ENCODE data around the gene PAPSS1.
"Not testable (repeated sequence)": the region's sequence is repeated elsewhere in the genome, so short reads cannot be mapped to it uniquely, and the experiment has no call there.

The PAPSS1 gene

GRCh38 chr4:107655289-107655688 lies 64.7 kb downstream of the PAPSS1 start:
- Histone ChIP-seq H4K8ac (ENCODE audit: low read depth, low read length) (no peak overlapping the region), H2BK120ac (ENCODE audit: low read depth, low read length) (no peak overlapping the region), H3K23ac (ENCODE audit: low read depth, low read length, poor library complexity) (no peak overlapping the region), H3K27me3 (ENCODE audit: control insufficient read depth in 3 of 3, insufficient read depth in 3 of 3, low read depth in 1 of 3, low read length in 3 of 3) (no peaks in the 10 kb centered on the region), H4K91ac (ENCODE audit: low read depth, low read length, poor library complexity) (no peak overlapping the region), H3K9me3 (replicated peaks in 1 of 2; ENCODE audit: control insufficient read depth in 2 of 2, insufficient read depth in 1 of 2, low read depth in 1 of 2, low read length in 2 of 2) (no peaks in the 10 kb centered on the region), H2BK5ac (ENCODE audit: low read length) (no peak overlapping the region), H2BK15ac (ENCODE audit: low read length) (no peak overlapping the region), H3K14ac (ENCODE audit: low read length) (no peak overlapping the region), H3K18ac (ENCODE audit: low read length) (no peak overlapping the region), H3K36me3 (replicated peaks in 1 of 2; ENCODE audit: control insufficient read depth in 2 of 2, insufficient read depth in 2 of 2, low read length in 2 of 2) (peaks cover 7 to 40% of the 10 kb centered on the region in 2 donors), H2AK5ac (ENCODE audit: low read depth, low read length) (no peak overlapping the region), H3K79me1 (ENCODE audit: low read depth, low read length) (no peaks in the 10 kb centered on the region), H3K4me3 (ENCODE audit: low read length in 2 of 2) (no peak overlapping the region), H3K27ac (replicated peaks; ENCODE audit: low read length) (no peak overlapping the region), H3K4ac (ENCODE audit: low read length) (no peak overlapping the region), H2BK12ac (ENCODE audit: low read length) (no peak overlapping the region), H3K4me2 (ENCODE audit: insufficient read depth, low read length, poor library complexity, severe bottlenecking) (no peak overlapping the region), H3K9ac (ENCODE audit: low read depth, low read length, poor library complexity) (no peak overlapping the region), H3K4me1 (ENCODE audit: control insufficient read depth in 2 of 2, insufficient read depth in 1 of 2, low read depth in 1 of 2, low read length in 2 of 2) (peaks cover 4 to 9% of the 10 kb centered on the region in 2 donors), H2AFZ (ENCODE audit: low read length) (no peak overlapping the region)
- DNase-seq (ENCODE audit: low spot score), result no peak

GRCh38 chr4:107654694-107655093 lies 65.3 kb downstream of the PAPSS1 start:
- Histone ChIP-seq H2BK12ac (ENCODE audit: low read length) (no peak overlapping the region), H2BK15ac (ENCODE audit: low read length) (no peak overlapping the region), H2BK120ac (ENCODE audit: low read depth, low read length) (no peak overlapping the region), H2AFZ (ENCODE audit: low read length) (no peak overlapping the region), H2AK5ac (ENCODE audit: low read depth, low read length) (no peak overlapping the region), H3K4me1 (ENCODE audit: control insufficient read depth in 2 of 2, insufficient read depth in 1 of 2, low read depth in 1 of 2, low read length in 2 of 2) (peaks cover 4 to 9% of the 10 kb centered on the region in 2 donors), H3K9ac (ENCODE audit: low read depth, low read length, poor library complexity) (no peak overlapping the region), H3K23ac (ENCODE audit: low read depth, low read length, poor library complexity) (no peak overlapping the region), H3K18ac (ENCODE audit: low read length) (no peak overlapping the region), H3K4me2 (ENCODE audit: insufficient read depth, low read length, poor library complexity, severe bottlenecking) (peak overlapping the region; percentile 31), H4K8ac (ENCODE audit: low read depth, low read length) (no peak overlapping the region), H4K91ac (ENCODE audit: low read depth, low read length, poor library complexity) (no peak overlapping the region), H3K27ac (replicated peaks; ENCODE audit: low read length) (no peak overlapping the region), H3K79me1 (ENCODE audit: low read depth, low read length) (no peaks in the 10 kb centered on the region), H3K4ac (ENCODE audit: low read length) (no peak overlapping the region), H3K14ac (ENCODE audit: low read length) (no peak overlapping the region), H3K4me3 (ENCODE audit: low read length in 2 of 2) (no peak overlapping the region), H2BK5ac (ENCODE audit: low read length) (no peak overlapping the region), H3K27me3 (ENCODE audit: control insufficient read depth in 3 of 3, insufficient read depth in 3 of 3, low read depth in 1 of 3, low read length in 3 of 3) (no peaks in the 10 kb centered on the region), H3K36me3 (replicated peaks in 1 of 2; ENCODE audit: control insufficient read depth in 2 of 2, insufficient read depth in 2 of 2, low read length in 2 of 2) (peaks cover 7 to 40% of the 10 kb centered on the region in 2 donors), H3K9me3 (replicated peaks in 1 of 2; ENCODE audit: control insufficient read depth in 2 of 2, insufficient read depth in 1 of 2, low read depth in 1 of 2, low read length in 2 of 2) (no peaks in the 10 kb centered on the region)
- no CpG with 5 or more reads among the region's 10 CpGs for WGBS, 2 donors (ENCODE audit: extremely low coverage in 2 of 2, insufficient read length in 2 of 2, insufficient replicate concordance in 1 of 2)
- DNase-seq (ENCODE audit: low spot score), result peak; percentile 8

- H2AK5ac ChIP-seq (ENCODE audit: low read depth, low read length); H2BK12ac ChIP-seq (ENCODE audit: low read length); H2BK15ac ChIP-seq (ENCODE audit: low read length); DNase-seq (ENCODE audit: low spot score); H2BK120ac ChIP-seq (ENCODE audit: low read depth, low read length); H4K8ac ChIP-seq (ENCODE audit: low read depth, low read length); H3K14ac ChIP-seq (ENCODE audit: low read length); H2BK5ac ChIP-seq (ENCODE audit: low read length); H3K23ac ChIP-seq (ENCODE audit: low read depth, low read length, poor library complexity); H3K9ac ChIP-seq (ENCODE audit: low read depth, low read length, poor library complexity); H3K27me3 ChIP-seq (ENCODE audit: control insufficient read depth in 3 of 3, insufficient read depth in 3 of 3, low read depth in 1 of 3, low read length in 3 of 3); H4K91ac ChIP-seq (ENCODE audit: low read depth, low read length, poor library complexity); H2AFZ ChIP-seq (ENCODE audit: low read length); H3K4ac ChIP-seq (ENCODE audit: low read length); H3K18ac ChIP-seq (ENCODE audit: low read length); H3K4me3 ChIP-seq (ENCODE audit: low read length in 2 of 2); H3K27ac ChIP-seq (replicated peaks; ENCODE audit: low read length); H3K4me2 ChIP-seq (ENCODE audit: insufficient read depth, low read length, poor library complexity, severe bottlenecking); H3K9me3 ChIP-seq (replicated peaks in 1 of 2; ENCODE audit: control insufficient read depth in 2 of 2, insufficient read depth in 1 of 2, low read depth in 1 of 2, low read length in 2 of 2); H3K79me1 ChIP-seq (ENCODE audit: low read depth, low read length): not testable (repeated sequence)
- WGBS, 2 donors (ENCODE audit: extremely low coverage in 2 of 2, insufficient read length in 2 of 2, insufficient replicate concordance in 1 of 2), result no CpG with 5 or more reads among the region's 3 CpGs
- peaks cover 6 to 35% of the 10 kb centered on the region in 2 donors for H3K36me3 ChIP-seq (replicated peaks in 1 of 2; ENCODE audit: control insufficient read depth in 2 of 2, insufficient read depth in 2 of 2, low read length in 2 of 2)
- H3K4me1 ChIP-seq (ENCODE audit: control insufficient read depth in 2 of 2, insufficient read depth in 1 of 2, low read depth in 1 of 2, low read length in 2 of 2), result peaks cover 3 to 10% of the 10 kb centered on the region in 2 donors
Measured at GRCh38 chr4:107651408-107651807, 68.6 kb downstream of the PAPSS1 start.

DNA sequence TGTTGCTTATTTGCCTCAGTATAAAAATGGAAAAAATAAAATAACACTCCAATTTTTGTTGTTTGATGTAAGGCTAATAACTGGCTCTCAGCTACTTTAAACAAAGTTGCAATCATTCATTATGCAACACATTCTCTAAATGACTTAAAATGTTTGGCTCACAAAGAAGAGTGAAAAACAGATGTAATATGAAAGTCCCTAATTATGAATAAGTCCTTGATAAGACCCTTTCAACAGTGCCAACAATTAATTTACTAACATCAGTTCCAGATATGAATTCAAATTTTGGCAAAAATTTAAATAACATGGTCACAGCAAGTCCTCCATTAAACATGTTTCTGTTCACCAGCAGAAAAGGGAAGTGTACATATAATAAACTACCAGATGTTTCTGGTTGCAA lies 69.8 kb downstream of the PAPSS1 start:
- H2AFZ ChIP-seq (ENCODE audit: low read length), result no peak overlapping the region
- H3K18ac ChIP-seq (ENCODE audit: low read length), result no peak overlapping the region
- H3K4ac ChIP-seq (ENCODE audit: low read length), result no peak overlapping the region
- no peak overlapping the region for H3K27ac ChIP-seq (replicated peaks; ENCODE audit: low read length)
- no peak overlapping the region for H2BK5ac ChIP-seq (ENCODE audit: low read length)
- H2AK5ac ChIP-seq (ENCODE audit: low read depth, low read length), result no peak overlapping the region
- peaks cover 3 to 12% of the 10 kb centered on the region in 2 donors for H3K4me1 ChIP-seq (ENCODE audit: control insufficient read depth in 2 of 2, insufficient read depth in 1 of 2, low read depth in 1 of 2, low read length in 2 of 2)
- no peak overlapping the region for H4K91ac ChIP-seq (ENCODE audit: low read depth, low read length, poor library complexity)
- no peaks in the 10 kb centered on the region for H3K27me3 ChIP-seq (ENCODE audit: control insufficient read depth in 3 of 3, insufficient read depth in 3 of 3, low read depth in 1 of 3, low read length in 3 of 3)
- no peak overlapping the region for H3K23ac ChIP-seq (ENCODE audit: low read depth, low read length, poor library complexity)
- H2BK15ac ChIP-seq (ENCODE audit: low read length), result no peak overlapping the region
- peaks cover 6 to 32% of the 10 kb centered on the region in 2 donors for H3K36me3 ChIP-seq (replicated peaks in 1 of 2; ENCODE audit: control insufficient read depth in 2 of 2, insufficient read depth in 2 of 2, low read length in 2 of 2)
- H4K8ac ChIP-seq (ENCODE audit: low read depth, low read length), result no peak overlapping the region
- no peaks in the 10 kb centered on the region for H3K9me3 ChIP-seq (replicated peaks in 1 of 2; ENCODE audit: control insufficient read depth in 2 of 2, insufficient read depth in 1 of 2, low read depth in 1 of 2, low read length in 2 of 2)
- H3K14ac ChIP-seq (ENCODE audit: low read length), result no peak overlapping the region
- H3K4me2 ChIP-seq (ENCODE audit: insufficient read depth, low read length, poor library complexity, severe bottlenecking), result no peak overlapping the region
- H3K4me3 ChIP-seq (ENCODE audit: low read length in 2 of 2), result no peak overlapping the region
- H2BK120ac ChIP-seq (ENCODE audit: low read depth, low read length), result no peak overlapping the region
- H3K79me1 ChIP-seq (ENCODE audit: low read depth, low read length), result no peaks in the 10 kb centered on the region
- no peak overlapping the region for H2BK12ac ChIP-seq (ENCODE audit: low read length)
- no peak for DNase-seq (ENCODE audit: low spot score)
- H3K9ac ChIP-seq (ENCODE audit: low read depth, low read length, poor library complexity), result no peak overlapping the region
